WTC11 (cell line): Measurements from ENCODE around the gene PTPN4. TPM values are rescaled to one million over a fixed set of nuclear protein-coding genes. Genes with fewer than 3 reads are reported as not detected.

ENCODE experiments used
- ATAC-seq: fragments of 200-7000 bp; cut with Tn5 transposase; 2 replicates; pipeline ENCODE4 v1.10.0; 2021; ENCODE audit warnings: mild to moderate bottlenecking, moderate library complexity
- CTCF ChIA-PET: fragments of 300-600 bp; sonication (Branson Sonifier 250); formaldehyde crosslinking; loops from one replicate; lab custom pipeline; 2021; ENCODE audit warnings: antibody characterized with exemption; lab: Charles Lee
- POLR2A ChIA-PET: fragments of 350-600 bp; sonication (Branson Sonifier 250); formaldehyde crosslinking; loops from one replicate; lab custom pipeline; 2021; ENCODE audit warnings: antibody characterized with exemption; lab: Charles Lee
- DNase-seq: peaks from one replicate; pipeline ENCODE4 v3.0.0; 2021; ENCODE audit warnings: low spot score
- H3K27ac Mint-ChIP-seq: 2 replicates; pipeline ENCODE4 v1.8.0; 2021; ENCODE audit warnings: mixed read lengths
- H3K27me3 Mint-ChIP-seq: 2 replicates; pipeline ENCODE4 v1.8.0; 2021; ENCODE audit warnings: low read depth, mild to moderate bottlenecking, moderate library complexity, mixed read lengths
- H3K36me3 Mint-ChIP-seq: 2 replicates; pipeline ENCODE4 v1.8.0; 2021; ENCODE audit warnings: mixed read lengths
- H3K4me1 Mint-ChIP-seq: 2 replicates; pipeline ENCODE4 v1.8.0; 2022; ENCODE audit warnings: mixed read lengths
- H3K4me3 Mint-ChIP-seq: 2 replicates; pipeline ENCODE4 v1.8.0; 2021; ENCODE audit warnings: mild to moderate bottlenecking, moderate library complexity, mixed read lengths
- H3K9me3 Mint-ChIP-seq: 2 replicates; pipeline ENCODE4 v1.8.0; 2021; ENCODE audit warnings: mixed read lengths
- EMX1 ChIP-seq: fragments of 250-450 bp; sonication (Bioruptor Pico); IDR thresholded peaks from 2 replicates; pipeline ENCODE4 v1.8.0; 2021; ENCODE audit warnings: mild to moderate bottlenecking
- FOXJ3 ChIP-seq: sonication (generic); formaldehyde crosslinking; IDR thresholded peaks from 2 replicates; pipeline ENCODE4 v1.9.0; 2021; ENCODE audit warnings: missing genetic modification reagents, mild to moderate bottlenecking, borderline replicate concordance
- FOXK1 ChIP-seq: sonication (generic); formaldehyde crosslinking; IDR thresholded peaks from 2 replicates; pipeline ENCODE4 v1.8.0; 2022; ENCODE audit warnings: mild to moderate bottlenecking, moderate library complexity, missing genetic modification reagents
- MXD4 ChIP-seq: fragments of 250-450 bp; sonication (Bioruptor Pico); IDR thresholded peaks from 2 replicates; pipeline ENCODE4 v1.8.0; 2021; ENCODE audit warnings: mild to moderate bottlenecking, moderate library complexity, borderline replicate concordance
- NFE2L1 ChIP-seq: sonication (generic); formaldehyde crosslinking; IDR thresholded peaks from 2 replicates; pipeline ENCODE4 v1.8.1; 2023; ENCODE audit warnings: missing genetic modification reagents
- NR1H2 ChIP-seq: sonication (generic); formaldehyde crosslinking; IDR thresholded peaks from 2 replicates; pipeline ENCODE4 v1.9.0; 2021; ENCODE audit warnings: mild to moderate bottlenecking, moderate library complexity, missing genetic modification reagents
- PRRX2 ChIP-seq: fragments of 250-450 bp; sonication (Bioruptor Pico); IDR thresholded peaks from 2 replicates; pipeline ENCODE4 v1.8.0; 2021; ENCODE audit warnings: mild to moderate bottlenecking
- RORB ChIP-seq: fragments of 250-450 bp; sonication (Bioruptor Pico); IDR thresholded peaks from 2 replicates; pipeline ENCODE4 v1.9.0; 2021; ENCODE audit warnings: mild to moderate bottlenecking
- ZNF219 ChIP-seq: sonication (generic); formaldehyde crosslinking; IDR thresholded peaks from 2 replicates; pipeline ENCODE4 v1.8.0; 2023; ENCODE audit warnings: missing genetic modification reagents, mild to moderate bottlenecking, borderline replicate concordance
- total RNA-seq: library from RNA; stranded (reverse); gene quantifications from 3 replicates; pipeline ENCODE4 v1.2.3, GENCODE V29; 2021
- TF ChIP-seq, protein P1 (sequence below): sonication (generic); formaldehyde crosslinking; IDR thresholded peaks from 2 replicates; pipeline ENCODE4 v1.8.1; 2022; ENCODE audit warnings: mild to moderate bottlenecking, missing genetic modification reagents, moderate library complexity, borderline replicate concordance
- TF ChIP-seq, protein P2 (sequence below): fragments of 250-450 bp; sonication (Bioruptor Pico); IDR thresholded peaks from 2 replicates; pipeline ENCODE4 v2.1.2; 2022; ENCODE audit warnings: mild to moderate bottlenecking, moderate library complexity
- TF ChIP-seq, protein P3 (sequence below): fragments of 250-450 bp; sonication (Bioruptor Pico); conservative IDR thresholded peaks from 2 replicates; pipeline ENCODE4 v1.9.0; 2021; ENCODE audit warnings: mild to moderate bottlenecking
- TF ChIP-seq, protein P4 (sequence below): sonication (generic); formaldehyde crosslinking; IDR thresholded peaks from 2 replicates; pipeline ENCODE4 v1.8.1; 2022; ENCODE audit warnings: missing genetic modification reagents, borderline replicate concordance
- TF ChIP-seq, protein P5 (sequence below): sonication (generic); formaldehyde crosslinking; IDR thresholded peaks from 2 replicates; pipeline ENCODE4 v1.8.1; 2022; ENCODE audit warnings: low read depth, mild to moderate bottlenecking, moderate library complexity, missing genetic modification reagents, borderline replicate concordance
- TF ChIP-seq, protein P6 (sequence below): fragments of 250-450 bp; sonication (Bioruptor Pico); IDR thresholded peaks from 2 replicates; pipeline ENCODE4 v1.9.0; 2021; ENCODE audit warnings: mild to moderate bottlenecking
- TF ChIP-seq, protein P7 (sequence below): sonication (generic); formaldehyde crosslinking; IDR thresholded peaks from 2 replicates; pipeline ENCODE4 v1.8.1; 2023; ENCODE audit warnings: mild to moderate bottlenecking, moderate library complexity, missing genetic modification reagents
- TF ChIP-seq, protein P8 (sequence below): sonication (generic); formaldehyde crosslinking; IDR thresholded peaks from 2 replicates; pipeline ENCODE4 v1.8.0; 2022; ENCODE audit warnings: mild to moderate bottlenecking, missing genetic modification reagents
- TF ChIP-seq, protein P9 (sequence below): sonication (generic); formaldehyde crosslinking; IDR thresholded peaks from 2 replicates; pipeline ENCODE4 v1.8.1; 2023; ENCODE audit warnings: mild to moderate bottlenecking, missing genetic modification reagents, moderate library complexity
- TF ChIP-seq, protein P10 (sequence below): fragments of 250-450 bp; sonication (Bioruptor Pico); IDR thresholded peaks from 2 replicates; pipeline ENCODE4 v1.8.0; 2021; ENCODE audit warnings: mild to moderate bottlenecking

Gene PTPN4
- total RNA-seq, 1 experiment from 2014 or later = 85.8 TPM

DNA sequence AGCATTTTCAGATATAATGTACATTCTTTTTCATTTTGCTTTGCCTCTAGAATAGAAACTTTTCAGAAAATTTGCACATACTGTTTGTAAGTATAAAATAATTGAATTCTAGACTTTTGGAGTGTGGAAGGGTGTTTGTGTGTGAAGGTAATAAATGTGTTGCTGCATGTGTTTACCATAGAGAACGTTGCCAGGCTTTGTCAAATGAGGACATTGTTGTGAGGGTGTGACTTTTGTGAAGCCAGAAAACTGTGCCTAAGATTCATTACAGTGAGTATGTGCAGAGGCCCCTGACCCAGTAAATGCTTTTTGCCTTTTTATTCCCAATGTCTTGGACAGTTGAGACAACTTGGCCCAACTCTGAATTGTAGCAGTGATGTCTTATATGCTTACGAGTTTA, 222.8 kb downstream of the PTPN4 start:
- H3K27me3 Mint-ChIP-seq = no peaks in the 10 kb centered on the region
- H3K27ac Mint-ChIP-seq = no peak overlapping the region
- H3K4me1 Mint-ChIP-seq = no peaks in the 10 kb centered on the region
- TF ChIP-seq RORB (CRISPR knock-in tag) (no peak), MXD4 (no peak), NFE2L1 (CRISPR knock-in tag) (no peak), PRRX2 (no peak), FOXK1 (CRISPR knock-in tag) (no peak), EMX1 (CRISPR knock-in tag) (no peak), ZNF219 (CRISPR knock-in tag) (no peak), FOXJ3 (CRISPR knock-in tag) (no peak), NR1H2 (no peak)
- TF ChIP-seq, protein P1, sequence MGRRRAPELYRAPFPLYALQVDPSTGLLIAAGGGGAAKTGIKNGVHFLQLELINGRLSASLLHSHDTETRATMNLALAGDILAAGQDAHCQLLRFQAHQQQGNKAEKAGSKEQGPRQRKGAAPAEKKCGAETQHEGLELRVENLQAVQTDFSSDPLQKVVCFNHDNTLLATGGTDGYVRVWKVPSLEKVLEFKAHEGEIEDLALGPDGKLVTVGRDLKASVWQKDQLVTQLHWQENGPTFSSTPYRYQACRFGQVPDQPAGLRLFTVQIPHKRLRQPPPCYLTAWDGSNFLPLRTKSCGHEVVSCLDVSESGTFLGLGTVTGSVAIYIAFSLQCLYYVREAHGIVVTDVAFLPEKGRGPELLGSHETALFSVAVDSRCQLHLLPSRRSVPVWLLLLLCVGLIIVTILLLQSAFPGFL (CRISPR knock-in tag) = no peak
- TF ChIP-seq, protein P2, sequence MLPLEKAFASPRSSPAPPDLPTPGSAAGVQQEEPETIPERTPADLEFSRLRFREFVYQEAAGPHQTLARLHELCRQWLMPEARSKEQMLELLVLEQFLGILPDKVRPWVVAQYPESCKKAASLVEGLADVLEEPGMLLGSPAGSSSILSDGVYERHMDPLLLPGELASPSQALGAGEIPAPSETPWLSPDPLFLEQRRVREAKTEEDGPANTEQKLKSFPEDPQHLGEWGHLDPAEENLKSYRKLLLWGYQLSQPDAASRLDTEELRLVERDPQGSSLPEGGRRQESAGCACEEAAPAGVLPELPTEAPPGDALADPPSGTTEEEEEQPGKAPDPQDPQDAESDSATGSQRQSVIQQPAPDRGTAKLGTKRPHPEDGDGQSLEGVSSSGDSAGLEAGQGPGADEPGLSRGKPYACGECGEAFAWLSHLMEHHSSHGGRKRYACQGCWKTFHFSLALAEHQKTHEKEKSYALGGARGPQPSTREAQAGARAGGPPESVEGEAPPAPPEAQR (CRISPR knock-in tag) = no peak
- TF ChIP-seq, protein P3, sequence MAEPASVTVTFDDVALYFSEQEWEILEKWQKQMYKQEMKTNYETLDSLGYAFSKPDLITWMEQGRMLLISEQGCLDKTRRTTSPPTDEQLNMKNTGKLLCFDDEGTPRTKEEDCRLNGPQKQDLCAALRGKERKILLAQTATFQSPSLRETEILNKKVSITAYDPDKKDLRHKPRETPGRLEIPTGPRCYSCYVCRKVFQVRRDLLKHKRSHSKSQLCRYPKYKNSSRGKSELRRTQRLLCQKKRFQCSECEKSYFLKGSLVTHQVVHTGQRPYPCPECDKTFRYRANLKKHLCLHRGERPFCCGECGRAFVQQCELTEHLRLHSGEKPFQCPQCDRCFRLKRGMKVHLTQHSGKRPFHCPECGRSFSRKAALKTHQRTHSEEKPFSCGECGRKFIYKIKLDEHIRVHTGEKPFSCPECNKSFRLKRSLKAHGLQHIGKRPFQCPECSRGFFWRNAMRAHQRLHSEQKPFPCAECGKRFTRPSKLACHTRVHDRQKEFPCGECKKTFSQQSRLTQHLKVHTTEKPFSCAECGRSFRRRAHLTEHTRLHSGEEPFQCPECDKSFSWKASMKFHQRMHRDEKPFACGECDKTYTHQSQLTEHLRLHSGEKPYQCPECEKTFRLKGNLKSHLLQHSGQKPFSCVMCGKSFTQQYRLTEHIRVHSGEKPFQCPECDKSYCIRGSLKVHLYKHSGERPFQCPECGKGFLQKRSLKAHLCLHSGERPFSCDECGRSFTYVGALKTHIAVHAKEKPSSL (CRISPR knock-in tag) = no peak
- TF ChIP-seq, protein P4, sequence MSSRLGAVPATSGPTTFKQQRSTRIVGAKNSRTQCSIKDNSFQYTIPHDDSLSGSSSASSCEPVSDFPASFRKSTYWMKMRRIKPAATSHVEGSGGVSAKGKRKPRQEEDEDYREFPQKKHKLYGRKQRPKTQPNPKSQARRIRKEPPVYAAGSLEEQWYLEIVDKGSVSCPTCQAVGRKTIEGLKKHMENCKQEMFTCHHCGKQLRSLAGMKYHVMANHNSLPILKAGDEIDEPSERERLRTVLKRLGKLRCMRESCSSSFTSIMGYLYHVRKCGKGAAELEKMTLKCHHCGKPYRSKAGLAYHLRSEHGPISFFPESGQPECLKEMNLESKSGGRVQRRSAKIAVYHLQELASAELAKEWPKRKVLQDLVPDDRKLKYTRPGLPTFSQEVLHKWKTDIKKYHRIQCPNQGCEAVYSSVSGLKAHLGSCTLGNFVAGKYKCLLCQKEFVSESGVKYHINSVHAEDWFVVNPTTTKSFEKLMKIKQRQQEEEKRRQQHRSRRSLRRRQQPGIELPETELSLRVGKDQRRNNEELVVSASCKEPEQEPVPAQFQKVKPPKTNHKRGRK (CRISPR knock-in tag) = no peak
- TF ChIP-seq, protein P5, sequence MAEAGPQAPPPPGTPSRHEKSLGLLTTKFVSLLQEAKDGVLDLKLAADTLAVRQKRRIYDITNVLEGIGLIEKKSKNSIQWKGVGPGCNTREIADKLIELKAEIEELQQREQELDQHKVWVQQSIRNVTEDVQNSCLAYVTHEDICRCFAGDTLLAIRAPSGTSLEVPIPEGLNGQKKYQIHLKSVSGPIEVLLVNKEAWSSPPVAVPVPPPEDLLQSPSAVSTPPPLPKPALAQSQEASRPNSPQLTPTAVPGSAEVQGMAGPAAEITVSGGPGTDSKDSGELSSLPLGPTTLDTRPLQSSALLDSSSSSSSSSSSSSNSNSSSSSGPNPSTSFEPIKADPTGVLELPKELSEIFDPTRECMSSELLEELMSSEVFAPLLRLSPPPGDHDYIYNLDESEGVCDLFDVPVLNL (CRISPR knock-in tag) = no peak
- TF ChIP-seq, protein P6, sequence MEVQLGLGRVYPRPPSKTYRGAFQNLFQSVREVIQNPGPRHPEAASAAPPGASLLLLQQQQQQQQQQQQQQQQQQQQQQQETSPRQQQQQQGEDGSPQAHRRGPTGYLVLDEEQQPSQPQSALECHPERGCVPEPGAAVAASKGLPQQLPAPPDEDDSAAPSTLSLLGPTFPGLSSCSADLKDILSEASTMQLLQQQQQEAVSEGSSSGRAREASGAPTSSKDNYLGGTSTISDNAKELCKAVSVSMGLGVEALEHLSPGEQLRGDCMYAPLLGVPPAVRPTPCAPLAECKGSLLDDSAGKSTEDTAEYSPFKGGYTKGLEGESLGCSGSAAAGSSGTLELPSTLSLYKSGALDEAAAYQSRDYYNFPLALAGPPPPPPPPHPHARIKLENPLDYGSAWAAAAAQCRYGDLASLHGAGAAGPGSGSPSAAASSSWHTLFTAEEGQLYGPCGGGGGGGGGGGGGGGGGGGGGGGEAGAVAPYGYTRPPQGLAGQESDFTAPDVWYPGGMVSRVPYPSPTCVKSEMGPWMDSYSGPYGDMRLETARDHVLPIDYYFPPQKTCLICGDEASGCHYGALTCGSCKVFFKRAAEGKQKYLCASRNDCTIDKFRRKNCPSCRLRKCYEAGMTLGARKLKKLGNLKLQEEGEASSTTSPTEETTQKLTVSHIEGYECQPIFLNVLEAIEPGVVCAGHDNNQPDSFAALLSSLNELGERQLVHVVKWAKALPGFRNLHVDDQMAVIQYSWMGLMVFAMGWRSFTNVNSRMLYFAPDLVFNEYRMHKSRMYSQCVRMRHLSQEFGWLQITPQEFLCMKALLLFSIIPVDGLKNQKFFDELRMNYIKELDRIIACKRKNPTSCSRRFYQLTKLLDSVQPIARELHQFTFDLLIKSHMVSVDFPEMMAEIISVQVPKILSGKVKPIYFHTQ = no peak
- TF ChIP-seq, protein P7, sequence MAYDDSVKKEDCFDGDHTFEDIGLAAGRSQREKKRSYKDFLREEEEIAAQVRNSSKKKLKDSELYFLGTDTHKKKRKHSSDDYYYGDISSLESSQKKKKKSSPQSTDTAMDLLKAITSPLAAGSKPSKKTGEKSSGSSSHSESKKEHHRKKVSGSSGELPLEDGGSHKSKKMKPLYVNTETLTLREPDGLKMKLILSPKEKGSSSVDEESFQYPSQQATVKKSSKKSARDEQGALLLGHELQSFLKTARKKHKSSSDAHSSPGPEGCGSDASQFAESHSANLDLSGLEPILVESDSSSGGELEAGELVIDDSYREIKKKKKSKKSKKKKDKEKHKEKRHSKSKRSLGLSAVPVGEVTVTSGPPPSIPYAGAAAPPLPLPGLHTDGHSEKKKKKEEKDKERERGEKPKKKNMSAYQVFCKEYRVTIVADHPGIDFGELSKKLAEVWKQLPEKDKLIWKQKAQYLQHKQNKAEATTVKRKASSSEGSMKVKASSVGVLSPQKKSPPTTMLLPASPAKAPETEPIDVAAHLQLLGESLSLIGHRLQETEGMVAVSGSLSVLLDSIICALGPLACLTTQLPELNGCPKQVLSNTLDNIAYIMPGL (CRISPR knock-in tag) = no peak
- TF ChIP-seq, protein P8, sequence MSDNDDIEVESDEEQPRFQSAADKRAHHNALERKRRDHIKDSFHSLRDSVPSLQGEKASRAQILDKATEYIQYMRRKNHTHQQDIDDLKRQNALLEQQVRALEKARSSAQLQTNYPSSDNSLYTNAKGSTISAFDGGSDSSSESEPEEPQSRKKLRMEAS = no peak
- TF ChIP-seq, protein P9, sequence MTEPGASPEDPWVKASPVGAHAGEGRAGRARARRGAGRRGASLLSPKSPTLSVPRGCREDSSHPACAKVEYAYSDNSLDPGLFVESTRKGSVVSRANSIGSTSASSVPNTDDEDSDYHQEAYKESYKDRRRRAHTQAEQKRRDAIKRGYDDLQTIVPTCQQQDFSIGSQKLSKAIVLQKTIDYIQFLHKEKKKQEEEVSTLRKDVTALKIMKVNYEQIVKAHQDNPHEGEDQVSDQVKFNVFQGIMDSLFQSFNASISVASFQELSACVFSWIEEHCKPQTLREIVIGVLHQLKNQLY (CRISPR knock-in tag) = no peak
- TF ChIP-seq, protein P10, sequence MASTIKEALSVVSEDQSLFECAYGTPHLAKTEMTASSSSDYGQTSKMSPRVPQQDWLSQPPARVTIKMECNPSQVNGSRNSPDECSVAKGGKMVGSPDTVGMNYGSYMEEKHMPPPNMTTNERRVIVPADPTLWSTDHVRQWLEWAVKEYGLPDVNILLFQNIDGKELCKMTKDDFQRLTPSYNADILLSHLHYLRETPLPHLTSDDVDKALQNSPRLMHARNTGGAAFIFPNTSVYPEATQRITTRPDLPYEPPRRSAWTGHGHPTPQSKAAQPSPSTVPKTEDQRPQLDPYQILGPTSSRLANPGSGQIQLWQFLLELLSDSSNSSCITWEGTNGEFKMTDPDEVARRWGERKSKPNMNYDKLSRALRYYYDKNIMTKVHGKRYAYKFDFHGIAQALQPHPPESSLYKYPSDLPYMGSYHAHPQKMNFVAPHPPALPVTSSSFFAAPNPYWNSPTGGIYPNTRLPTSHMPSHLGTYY = no peak
- ChIA-PET POLR2A (no interaction called here), CTCF (no interaction called here)
- H3K4me3 Mint-ChIP-seq = no peak overlapping the region
- H3K9me3 Mint-ChIP-seq = peaks cover 9% of the 10 kb centered on the region; the same call in 1 of the 2 replicates
- DNase-seq (no peak), ATAC-seq (no peak)
- H3K36me3 Mint-ChIP-seq = no peaks in the 10 kb centered on the region
